Activated CD4-positive, alpha-beta T cell treated with anti-CD3 and anti-CD28 coated beads, Interleukin-2, Interleukin-4, amounts not matched to agents 100 ng/mL and 50 ng/mL, durations not matched to agents 16 hours and 8 hours (primary cell): Measurements from ENCODE around the gene DAB2IP.
A peak's percentile ranks its signal among the peaks of the same experiment; 100 is the strongest.

Source experiments
- DNase-seq: peaks from one replicate; pipeline ENCODE4 v3.0.0-alpha.2; 2020; ENCODE audit warnings: low spot score

DAB2IP gene

DNA sequence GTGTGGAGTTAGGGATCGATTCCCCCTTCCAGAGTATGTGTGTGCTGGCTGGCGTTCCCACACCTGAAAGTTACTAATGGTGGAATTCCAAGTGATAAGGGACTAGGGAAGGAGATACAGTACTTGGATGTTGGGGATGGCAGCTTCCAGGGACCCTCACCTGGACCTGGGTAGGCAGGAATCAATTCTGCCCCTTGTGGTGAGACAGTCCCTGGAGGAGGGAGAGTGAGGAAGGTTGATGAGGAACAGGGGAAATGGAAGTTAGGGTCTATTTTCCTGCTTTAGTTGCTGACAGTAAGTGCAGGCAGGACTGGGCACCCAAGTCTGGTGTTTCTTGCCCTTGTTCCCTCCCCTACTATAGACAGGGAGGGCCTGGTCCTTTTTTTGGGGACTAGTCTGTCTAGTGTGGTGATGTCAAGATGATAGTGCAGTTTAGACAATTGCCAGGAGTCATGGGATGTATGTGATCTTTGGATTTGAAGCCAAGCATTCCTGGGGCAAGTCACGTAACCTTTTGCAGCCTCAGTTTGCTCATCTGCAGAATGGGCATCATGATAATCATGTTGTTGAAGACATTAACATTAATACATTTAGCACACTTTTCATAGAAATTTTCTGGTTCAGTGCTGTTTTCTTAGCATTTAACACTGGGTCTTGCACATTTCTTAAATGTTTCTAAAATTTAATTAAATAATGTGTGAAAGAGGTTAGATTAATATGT, 51.7 kb downstream of the DAB2IP start:
- DNase-seq: no peak

DNA sequence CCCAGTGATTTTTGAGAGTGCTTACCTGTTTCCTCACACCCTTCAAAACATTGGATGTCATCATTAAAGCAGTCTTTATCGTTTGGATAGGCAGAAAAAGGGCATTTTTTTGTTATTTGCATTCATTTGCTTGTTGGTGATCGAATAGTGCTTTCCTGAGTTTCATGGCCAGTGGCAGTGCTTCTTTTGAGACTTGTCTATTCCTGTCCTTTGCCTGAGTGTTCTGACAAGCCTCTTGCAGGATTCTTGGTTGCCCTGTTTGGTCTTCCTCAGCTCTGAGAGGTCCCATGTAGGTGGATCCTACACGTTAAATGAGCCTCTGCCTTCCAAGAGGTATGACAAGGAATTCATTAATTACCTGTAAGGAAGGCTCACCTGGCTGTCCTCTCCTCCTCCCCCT, 52.8 kb downstream of the DAB2IP start:
- DNase-seq: no peak

DNA sequence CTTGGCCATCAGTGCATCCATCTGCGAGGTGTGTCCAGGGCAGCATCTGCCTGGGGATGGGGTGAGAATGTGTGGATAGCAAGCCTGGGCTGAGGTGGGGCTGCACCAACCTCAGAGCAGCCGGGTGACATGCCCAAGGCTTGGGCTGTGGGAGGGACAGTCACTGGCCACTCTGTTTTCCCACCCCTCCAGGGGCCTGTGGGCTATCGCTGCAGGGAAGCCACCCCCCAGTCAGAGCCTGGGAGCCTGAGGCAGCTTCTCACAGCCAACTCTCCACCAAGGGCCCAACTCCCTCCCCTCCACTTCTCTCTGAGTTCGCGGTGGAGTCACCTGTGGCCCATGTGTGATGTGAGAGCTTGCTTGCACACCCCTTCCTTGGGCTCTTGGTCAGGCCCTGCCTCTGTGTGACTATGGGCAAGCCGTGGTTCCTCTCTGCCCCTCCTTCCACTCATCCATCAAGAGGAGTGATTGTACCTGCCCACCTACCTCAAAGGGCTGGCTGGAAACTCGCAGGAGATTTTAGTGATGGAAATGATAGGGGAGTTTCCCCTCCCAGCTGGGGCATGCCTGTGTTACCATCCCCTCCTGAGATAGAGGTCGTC, 54.8 kb downstream of the DAB2IP start:
- no peak for DNase-seq

DNA sequence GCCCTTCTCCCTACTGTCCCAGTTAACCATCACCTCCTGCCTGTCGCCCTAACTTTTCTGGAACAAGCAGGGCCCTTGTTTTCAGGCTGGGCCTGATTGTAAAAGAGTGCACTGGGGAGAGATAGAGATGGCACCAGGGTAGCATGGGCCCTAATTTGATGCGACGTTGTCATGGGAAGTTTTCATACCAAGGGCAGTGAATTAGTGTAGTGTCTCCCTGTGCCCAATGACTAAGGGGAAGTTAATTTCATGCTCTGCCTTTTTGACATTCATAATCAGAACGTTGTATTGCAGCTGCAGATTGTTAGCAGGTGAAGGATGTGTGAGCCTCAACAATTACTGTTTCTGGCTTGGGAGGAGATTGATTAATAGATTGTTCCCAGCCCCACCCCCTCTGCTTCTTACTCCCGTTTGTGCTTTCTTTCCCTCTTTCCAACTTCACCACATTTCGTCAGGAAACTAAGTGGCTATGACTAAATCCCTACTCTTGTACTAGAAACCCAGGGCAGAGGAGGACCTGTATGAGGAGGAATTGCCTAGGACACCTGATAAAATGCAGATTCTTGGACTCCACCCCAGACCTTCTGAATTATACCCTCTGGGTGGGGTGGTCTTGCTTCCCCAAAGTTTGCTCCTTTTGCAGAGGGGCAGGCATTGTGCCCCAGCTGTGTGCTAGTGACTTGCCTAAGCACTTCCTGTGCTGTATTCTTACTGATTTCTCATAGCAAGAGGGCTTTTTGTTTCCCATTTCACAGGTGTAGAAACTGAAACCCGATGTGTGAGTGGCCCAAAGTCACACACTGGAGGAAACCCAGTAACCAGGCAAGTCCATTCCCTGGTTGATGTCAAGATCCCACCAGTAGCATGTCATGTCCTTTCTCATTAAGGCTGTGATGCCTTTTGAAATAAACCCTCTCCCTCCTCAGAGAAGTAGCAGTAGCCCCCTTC, 56.3 kb downstream of the DAB2IP start:
- peak; percentile 64 for DNase-seq

DNA sequence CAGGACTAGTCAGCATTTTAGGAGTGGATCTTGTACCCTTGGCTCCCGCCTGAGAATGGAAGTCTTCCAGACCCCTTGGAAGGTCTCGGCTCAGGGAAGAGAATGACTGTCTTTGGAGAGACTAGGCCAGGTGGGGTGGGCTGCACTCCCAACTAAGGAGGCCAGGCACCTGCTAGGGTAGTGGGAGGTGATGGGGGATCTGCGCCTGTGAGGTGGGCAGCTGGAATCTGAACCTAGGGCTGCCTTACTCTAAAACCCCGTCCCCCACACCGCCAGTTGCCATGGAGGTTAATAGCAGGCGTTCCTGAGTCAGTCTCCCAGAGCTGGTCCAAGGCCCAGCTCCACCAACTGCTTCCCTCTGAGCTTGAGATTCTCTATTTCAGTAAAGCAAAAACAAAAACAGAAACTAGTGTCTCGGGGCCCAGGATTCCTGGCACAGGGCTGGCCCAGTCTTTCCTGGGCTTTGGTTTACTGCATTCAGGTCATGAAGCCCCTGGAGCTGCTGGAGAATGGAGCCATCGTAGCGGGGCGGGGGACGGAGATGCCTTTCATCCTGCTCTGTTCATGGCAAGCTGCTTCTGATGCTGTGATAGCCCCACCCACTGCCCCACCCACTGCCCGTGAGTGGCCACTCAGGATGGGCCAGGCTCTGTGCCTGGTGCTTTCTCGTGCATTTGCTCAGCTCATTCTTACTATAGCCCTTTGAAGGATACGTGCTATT, 57.5 kb downstream of the DAB2IP start:
- no peak for DNase-seq

DNA sequence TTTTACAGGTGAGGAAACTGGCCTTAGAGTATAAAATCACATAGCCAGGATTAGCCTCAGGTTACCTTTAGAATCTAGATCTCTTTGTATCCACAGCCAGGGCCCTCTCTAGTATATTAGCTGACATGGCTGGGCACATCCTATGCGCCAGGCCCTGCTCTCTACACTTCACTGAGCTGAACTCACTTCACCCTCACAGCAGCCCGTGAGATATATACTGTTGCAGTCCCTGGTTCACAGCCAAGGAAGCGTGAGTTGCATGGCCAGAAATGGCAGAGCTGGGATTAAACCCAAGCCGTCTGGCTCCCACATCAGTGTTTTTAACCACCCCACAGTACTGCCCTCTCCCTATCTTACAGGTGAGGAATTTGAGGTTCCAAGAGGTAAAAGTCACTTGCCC, 58.4 kb downstream of the DAB2IP start:
- no peak for DNase-seq

DNA sequence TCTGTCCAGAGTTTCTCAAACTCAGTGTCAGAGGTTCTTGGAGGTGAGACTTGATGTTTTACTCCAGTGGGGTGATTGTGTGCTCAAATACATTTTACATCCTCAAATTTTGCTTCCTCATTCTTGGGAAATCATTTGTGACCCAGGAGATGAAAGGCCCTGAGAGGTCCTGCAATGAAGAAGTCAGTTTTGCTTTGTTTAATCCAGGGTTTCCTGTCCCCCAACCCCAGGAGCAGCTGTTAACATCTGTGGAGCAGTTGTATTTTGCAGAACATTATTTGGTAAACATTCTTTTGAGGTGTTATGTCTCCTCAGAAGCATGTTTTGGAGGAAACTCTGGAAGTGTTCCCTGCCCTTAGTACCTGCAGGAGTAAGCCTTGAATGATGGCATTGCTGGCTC, 59.8 kb downstream of the DAB2IP start:
- no peak for DNase-seq

DNA sequence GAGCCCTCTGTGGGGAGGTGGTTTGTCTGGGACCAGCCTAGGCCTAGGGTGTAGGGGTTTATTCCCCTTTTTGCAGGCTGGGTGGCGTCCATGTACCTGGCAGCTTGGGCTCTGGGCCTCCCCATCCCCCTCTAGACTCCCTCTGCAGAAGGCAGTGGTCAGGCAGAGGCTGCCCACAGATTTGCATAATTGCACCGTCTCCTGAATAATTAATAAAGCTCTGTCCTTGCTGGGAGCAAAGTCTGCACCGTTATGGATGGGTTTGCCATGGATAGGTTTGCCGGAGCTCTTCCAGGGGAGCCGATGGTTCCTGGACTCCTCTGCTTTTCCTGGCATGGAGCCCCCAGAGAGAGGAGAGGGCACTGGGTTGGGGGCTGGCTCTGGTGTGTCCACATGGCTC, 60.4 kb downstream of the DAB2IP start:
- DNase-seq: no peak

DNA sequence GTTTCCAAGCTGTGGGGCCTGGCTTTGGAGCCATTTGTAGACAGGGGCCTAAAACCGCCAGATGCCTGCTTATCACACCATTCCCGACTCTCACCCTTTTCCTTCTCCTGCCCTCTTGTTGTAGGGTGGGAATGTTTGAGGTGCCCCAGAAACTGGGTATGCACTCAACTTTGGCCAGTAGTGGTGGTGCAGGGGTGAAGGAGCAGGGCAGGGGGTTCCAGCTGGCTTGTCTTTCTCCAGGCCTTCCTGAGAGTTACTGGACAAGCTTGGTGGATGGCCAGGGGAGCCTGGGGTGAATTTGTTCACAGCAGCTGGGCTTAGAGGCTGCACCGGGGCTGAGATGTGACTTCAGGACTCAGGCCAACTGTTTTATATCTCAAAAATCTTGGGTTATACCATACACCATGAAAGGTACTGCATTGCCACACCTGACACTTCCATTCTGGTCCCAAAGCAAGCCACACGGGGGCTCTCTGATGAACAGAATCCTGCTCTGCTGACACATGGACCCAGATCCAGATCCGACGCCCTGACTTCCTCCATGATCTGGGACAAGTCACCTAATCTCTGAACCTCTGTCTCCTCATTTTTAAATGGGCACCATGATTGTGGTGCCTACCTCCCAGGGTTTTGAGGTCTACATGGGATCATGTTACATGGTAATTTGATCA, 62.1 kb downstream of the DAB2IP start:
- no peak for DNase-seq

DNA sequence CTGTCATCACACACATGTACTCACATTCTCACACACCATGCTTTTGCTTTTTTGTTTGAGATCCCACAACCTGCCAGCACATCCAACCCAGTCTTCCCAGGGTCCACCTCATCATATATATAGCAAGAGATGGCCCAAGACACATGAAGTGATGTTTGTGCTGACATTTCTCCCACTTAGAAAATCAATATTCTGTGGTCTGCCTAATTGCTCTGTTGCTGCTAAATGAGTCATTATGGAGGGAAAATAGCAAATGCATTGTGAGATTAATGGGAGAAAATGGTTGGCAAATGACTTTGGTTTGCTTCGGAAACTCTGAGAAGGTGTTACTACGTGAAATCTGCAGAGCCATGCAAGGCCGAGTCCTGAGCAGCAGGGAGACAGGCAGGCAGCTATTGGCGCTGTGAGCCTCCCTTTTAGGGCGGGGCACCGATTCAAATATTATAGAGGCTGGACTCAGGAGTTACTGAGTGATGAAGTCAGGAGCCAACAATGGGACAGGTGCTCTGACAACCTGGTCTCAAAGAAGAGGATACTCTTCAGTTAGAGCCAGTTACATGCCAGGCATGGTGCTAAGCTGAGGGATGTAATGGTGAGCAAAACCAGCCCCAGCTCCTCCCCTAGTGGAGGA, 62.8 kb downstream of the DAB2IP start:
- no peak for DNase-seq

DNA sequence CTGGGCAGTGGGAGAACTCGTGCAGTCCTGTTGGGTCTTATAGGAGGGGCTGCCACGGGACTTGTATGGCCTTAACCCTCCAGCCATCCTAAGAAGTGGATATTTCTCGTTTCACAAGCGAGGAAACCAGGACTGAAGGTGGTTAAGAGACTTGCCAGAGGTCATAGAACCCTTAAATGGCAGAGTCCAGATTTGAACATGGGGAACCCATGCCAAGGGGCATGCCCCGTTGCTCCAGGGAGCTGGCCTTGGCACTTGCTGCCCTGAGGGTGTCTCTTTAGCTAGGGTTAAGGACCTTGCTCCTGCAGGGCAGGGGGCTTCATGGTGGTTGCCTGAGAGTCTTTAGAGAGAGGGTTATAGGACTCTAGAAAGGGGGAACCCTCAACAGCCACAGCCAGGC, 63.4 kb downstream of the DAB2IP start:
- no peak for DNase-seq

DNA sequence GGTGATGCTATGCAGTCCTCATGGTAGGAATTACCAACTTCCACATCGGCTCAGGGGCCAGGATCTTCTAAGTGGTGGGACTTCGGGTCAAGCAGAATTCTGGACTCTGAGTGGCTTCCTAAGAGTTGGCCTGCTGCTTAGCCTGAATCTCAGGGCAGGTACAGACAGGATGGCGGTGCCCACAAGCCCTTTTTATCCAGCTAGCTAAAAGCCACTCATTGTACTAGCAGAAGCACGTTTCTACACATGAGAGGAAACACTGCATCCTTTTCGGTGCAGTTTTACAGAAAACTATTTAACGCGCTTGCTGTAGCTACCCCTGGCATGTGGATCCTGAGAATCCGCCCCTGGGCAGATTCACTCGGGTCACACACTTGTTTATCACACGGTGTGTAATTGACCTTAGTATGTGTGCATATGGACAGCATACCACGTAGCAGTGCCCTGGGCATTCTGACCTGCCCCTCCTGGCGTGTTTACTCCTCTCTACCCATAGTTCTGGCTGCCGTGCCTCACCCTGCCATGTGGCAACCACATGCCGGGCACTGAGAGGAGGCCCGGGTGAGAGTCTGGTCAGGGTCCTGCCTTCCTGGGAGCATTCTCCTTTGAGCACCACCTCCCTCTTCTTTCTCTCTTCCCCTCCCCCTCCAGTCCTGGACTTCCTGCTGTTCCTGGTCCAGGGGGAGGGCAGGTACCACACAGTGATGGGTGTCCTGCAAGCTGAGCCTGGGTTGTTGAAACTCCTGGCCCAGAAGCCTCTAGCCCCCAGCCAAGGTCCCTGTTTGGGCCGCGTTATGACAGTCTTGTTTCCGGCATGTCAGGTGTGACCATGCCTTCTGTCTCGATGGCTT, 65.9 kb downstream of the DAB2IP start:
- no peak for DNase-seq

DNA sequence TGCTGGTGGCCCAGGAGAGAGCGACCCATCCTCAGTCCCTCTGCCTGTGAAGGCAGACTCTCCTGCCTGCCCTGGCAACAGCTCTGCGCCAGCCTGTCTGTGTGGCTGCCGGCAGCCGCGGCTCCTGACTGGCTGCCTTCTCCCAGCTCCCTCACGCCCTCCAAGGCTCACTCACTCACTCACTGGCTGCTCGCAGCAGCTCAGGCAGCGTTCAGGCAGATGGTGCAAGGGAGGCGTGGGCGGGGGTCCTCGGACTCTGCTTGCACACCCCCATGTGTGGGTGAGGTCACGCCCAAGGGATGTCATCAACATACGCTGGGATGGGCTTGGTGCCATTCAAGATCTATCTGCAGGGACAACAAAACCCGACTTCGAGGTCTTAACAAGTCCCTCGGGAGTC, 66.7 kb downstream of the DAB2IP start:
- no peak for DNase-seq

DNA sequence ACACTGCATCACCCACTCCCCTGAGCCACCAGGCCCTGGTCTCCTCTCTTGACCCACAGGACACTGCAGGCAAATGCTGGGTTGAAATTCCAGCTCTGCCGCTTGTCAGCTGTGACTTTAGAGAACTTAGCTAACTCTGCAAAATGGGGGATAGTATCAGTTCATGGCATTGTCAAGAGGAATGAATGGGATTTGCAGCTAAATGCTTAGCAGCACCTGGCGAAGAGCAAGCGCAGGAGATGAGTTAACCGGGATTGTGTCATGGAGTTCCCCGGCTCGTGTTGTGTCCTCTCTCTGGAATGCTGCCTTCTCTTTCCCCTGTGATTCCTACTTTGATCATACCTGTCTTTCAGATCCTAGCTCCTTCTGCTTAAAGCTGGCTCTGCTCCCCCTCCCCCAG, 67.1 kb downstream of the DAB2IP start:
- no peak for DNase-seq

DNA sequence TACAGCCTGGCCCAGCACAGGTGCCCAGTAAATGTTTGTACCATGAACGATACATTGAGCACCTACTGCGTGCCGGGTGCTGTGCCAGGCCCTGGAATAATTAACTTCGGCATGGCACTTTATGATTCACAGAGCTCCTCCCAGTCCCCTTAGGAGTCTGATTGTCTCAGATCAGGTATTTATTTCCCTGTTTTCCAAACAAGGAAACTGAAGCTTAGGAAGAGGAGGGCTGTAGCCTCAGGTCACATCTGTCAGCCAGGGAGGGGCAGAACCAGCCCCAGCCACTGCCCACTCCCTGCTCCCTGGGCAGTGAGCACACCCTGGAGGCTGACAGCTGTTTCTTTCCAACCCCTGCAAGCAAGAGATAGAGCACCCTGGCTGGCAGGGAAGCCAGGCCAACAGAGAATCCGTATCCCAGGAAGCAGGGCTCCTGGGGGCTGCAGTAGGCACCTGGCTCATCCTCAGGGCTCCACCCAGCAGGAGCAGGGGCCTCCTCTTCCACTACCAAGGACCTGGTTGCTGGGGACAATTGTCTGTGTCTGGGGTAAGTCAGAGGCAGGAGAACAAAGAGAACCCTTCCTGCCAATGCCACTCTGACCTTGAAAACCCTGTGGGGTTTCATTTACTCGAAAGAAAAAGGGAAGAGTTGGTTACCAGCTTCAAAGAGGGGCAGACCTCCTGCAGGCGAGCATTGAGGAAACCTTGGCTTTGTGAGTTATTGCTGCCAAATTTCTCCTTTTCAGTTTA, 69.0 kb downstream of the DAB2IP start:
- no peak for DNase-seq

DNA sequence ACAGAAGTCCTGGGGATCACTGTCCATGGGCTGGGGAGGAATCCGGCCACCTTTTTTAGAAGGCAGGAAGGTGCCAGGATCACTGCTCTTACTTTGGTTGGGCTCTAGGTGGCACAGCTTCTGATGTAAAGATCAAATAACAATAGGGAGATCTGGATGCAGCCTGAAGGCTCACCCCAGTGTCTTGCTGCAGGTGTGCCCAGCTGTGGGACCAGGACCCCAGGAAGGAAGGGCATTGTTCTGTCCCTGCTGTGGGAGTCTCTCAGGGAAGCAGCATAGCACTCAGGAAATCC, 69.6 kb downstream of the DAB2IP start:
- DNase-seq: no peak

DNA sequence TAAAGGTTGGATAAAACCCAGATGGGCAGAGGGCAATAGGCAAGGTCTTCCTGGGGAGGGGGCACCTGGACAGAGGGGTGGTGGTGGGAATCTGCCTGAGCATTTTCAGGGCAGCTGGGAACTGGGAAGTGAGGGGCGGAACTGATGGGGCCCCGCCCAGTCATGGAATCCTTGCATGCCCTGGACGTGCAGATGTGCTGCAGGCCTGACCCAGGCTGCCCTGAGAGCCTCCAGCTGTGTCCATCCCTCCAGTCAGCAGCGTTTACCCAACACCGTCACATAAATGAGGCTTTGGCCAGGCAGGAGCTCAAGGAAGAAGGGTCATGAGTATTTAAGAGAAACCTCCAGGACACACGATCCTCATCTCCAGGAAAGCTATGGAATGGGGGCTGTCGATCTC, 70.3 kb downstream of the DAB2IP start:
- DNase-seq: no peak

DNA sequence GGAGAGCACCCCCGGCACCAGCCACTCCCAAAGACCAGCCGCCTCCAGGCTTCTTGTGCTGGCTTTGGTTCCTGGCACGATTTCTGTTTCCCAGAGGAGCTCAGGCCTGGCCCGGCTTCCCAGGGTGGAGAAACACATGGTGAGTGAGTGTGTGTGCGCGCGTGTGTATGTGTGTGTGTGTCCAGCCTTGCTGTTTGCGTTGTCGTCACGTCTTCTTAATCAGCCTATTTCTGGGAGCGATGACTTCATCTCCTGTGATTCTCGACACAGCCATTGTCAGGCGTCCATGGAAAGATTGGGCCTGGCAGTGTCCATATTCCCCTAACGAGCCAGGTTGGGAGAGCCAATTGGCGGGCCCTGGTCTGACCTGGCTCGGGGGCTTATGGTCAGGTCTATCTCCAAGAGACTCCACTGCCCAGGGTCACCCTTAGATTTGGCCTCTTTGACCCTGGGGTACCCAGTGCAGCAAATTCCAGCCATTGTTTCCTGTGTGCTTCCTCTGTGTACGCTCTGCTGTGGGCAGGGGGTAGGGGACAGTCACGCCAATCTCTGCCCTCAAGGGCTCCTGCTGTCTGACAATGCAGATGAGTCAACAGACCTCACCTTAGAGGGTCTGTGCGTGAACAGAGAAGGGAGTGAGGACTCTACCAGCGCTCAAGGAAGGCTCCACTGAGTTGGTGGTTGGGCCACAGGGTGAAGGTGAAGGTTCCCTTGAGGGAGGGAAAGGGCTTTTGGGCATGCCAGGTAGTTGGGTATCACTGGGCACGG, 73.8 kb downstream of the DAB2IP start:
- no peak for DNase-seq
